Panc1 (cell line): ENCODE data around the gene PRSS50.

ENCODE experiments used
- CTCF ChIP-seq: fragments of 450-650 bp; IDR thresholded peaks from 2 replicates; pipeline ENCODE4 v1.5.1; 2017; ENCODE audit warnings: mild to moderate bottlenecking
- POLR2AphosphoS5 ChIP-seq: IDR thresholded peaks from 2 replicates; pipeline ENCODE4 v1.6.1; 2012; ENCODE audit warnings: mild to moderate bottlenecking, low read depth, low read length, moderate library complexity

DNA sequence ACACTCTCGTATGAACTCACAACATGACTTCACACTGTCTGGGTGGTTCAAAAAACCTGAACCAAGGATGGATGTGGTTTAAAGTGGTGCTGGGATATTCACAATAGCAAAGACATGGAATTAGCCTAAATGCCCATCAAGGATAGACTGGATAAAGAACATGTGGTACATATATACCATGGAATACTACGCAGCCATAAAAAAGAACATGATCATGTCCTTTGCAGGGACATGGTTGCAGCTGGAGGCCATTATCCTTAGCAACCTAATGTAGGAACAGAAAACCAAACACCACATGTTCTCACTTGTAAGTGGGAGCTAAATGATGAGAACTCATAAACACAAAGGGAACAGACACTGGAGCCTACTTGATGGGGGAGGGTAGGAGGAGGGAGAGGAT, 3.3 kb upstream of the PRSS50 start:
- TF ChIP-seq POLR2AphosphoS5 (no peak), CTCF (no peak)
